GM12878 (cell line): ENCODE measurements around the gene GRAMD1B. TPM values are rescaled to one million over a fixed set of nuclear protein-coding genes. Genes with fewer than 3 reads are reported as not detected.

Experiments
- ATAC-seq: fragments of 200-7000 bp; cut with Tn5 transposase; 3 replicates; pipeline ENCODE4 v1.9.1; 2020; ENCODE audit warnings: mild to moderate bottlenecking, moderate library complexity
- BruUV-seq: library from RNA; stranded (reverse); fragments of 400-500 nt; replicated peaks from 2 replicates; lab custom pipeline; 2021; lab: Mats Ljungman, UMichigan
- CTCF ChIA-PET: fragments of 300-600 bp; sonication (Branson Sonifier 250); formaldehyde crosslinking; extraction: SDS; loops from one replicate; lab custom pipeline; 2021; ENCODE audit warnings: inconsistent platforms; lab: Yijun Ruan, JAX
- POLR2A ChIA-PET: fragments of 350-600 bp; formaldehyde crosslinking; extraction: SDS; loops from one replicate; lab custom pipeline; 2021; ENCODE audit warnings: inconsistent platforms; lab: Charles Lee
- RAD21 ChIA-PET: fragments of 300-600 bp; sonication (Branson Sonifier 250); formaldehyde crosslinking; loops from one replicate; lab custom pipeline; 2023; ENCODE audit warnings: antibody characterized with exemption; ENCODE audit not compliant: unreplicated experiment; lab: Charles Lee
- SMC1A ChIA-PET: fragments of 300-600 bp; sonication (Branson Sonifier 250); formaldehyde crosslinking; loops from one replicate; lab custom pipeline; 2023; ENCODE audit not compliant: unreplicated experiment, uncharacterized antibody; lab: Charles Lee
- DNase-seq: peaks from one replicate; pipeline ENCODE4 v3.0.0-alpha.2; 2011; ENCODE audit warnings: low read depth, low spot score
- FAIRE-seq: peaks from 3 replicates; lab custom pipeline; 2011; peaks lifted over from hg19 to GRCh38; lab: Jason Lieb, UNC
- H2AFZ ChIP-seq: 2 replicates; pipeline ENCODE4 v1.6.0; 2011; ENCODE audit warnings: low read depth, low read length, control low read depth; ENCODE audit not compliant: control insufficient read depth
- H3K27ac ChIP-seq: 2 replicates; pipeline ENCODE4 v1.5.1; 2011; ENCODE audit warnings: control low read depth; ENCODE audit not compliant: control insufficient read depth, insufficient read depth
- H3K27me3 ChIP-seq, 2 experiments: replicated peaks in 1 of 2; 2 replicates each; pipeline versions ENCODE4 v1.6.0 to v1.6.1; 2011; ENCODE audit warnings: low read length in 1 of 2; ENCODE audit not compliant: control insufficient read depth in 2 of 2, insufficient read depth in 2 of 2
- H3K36me3 ChIP-seq, 2 experiments: 2 replicates each; pipeline ENCODE4 v1.5.1; 2011; ENCODE audit warnings: low read length in 1 of 2; ENCODE audit not compliant: control insufficient read depth in 2 of 2, insufficient read depth in 2 of 2
- H3K4me1 ChIP-seq: 2 replicates; pipeline ENCODE4 v1.6.1; 2011; ENCODE audit warnings: mild to moderate bottlenecking, low read length, moderate library complexity, mixed read lengths; ENCODE audit not compliant: control insufficient read depth, insufficient read depth
- H3K4me2 ChIP-seq: 2 replicates; pipeline ENCODE4 v1.6.0; 2011; ENCODE audit warnings: control low read depth; ENCODE audit not compliant: control insufficient read depth, insufficient read depth
- H3K4me3 ChIP-seq: fragments of 200-600 bp; sonication (generic); 2 replicates; pipeline ENCODE4 v1.5.1; 2016
- H3K79me2 ChIP-seq: 2 replicates; pipeline ENCODE4 v1.6.0; 2011; ENCODE audit warnings: low read length; ENCODE audit not compliant: control insufficient read depth, insufficient read depth
- H3K9ac ChIP-seq: 2 replicates; pipeline ENCODE4 v1.8.0; 2011; ENCODE audit warnings: low read length, control low read depth, mixed read lengths; ENCODE audit not compliant: control insufficient read depth, insufficient read depth
- H3K9me3 ChIP-seq: replicated peaks from 3 replicates; pipeline ENCODE4 v1.5.1; 2011; ENCODE audit warnings: mild to moderate bottlenecking, low read length; ENCODE audit not compliant: control insufficient read depth, insufficient read depth
- H4K20me1 ChIP-seq: 2 replicates; pipeline ENCODE4 v1.6.0; 2011; ENCODE audit not compliant: control insufficient read depth, insufficient read depth
- CTCF ChIP-seq, 3 experiments: IDR thresholded peaks in 2 of 3; conservative IDR thresholded peaks in 1 of 3; 2 replicates each; pipeline ENCODE4 v1.5.1; 2011; ENCODE audit warnings: low read depth in 3 of 3, low read length in 3 of 3, mild to moderate bottlenecking in 3 of 3, control low read depth in 2 of 3, moderate library complexity in 2 of 3, inconsistent platforms in 1 of 3, mixed read lengths in 1 of 3; ENCODE audit not compliant: control insufficient read depth in 2 of 3, insufficient read depth in 1 of 3; ENCODE audit errors: extremely low read depth in 1 of 3
- E2F4 ChIP-seq: IDR thresholded peaks from 2 replicates; pipeline ENCODE4 v1.6.1; 2012; ENCODE audit warnings: low read depth, low read length, improper control_type of control experiment
- EGR1 ChIP-seq, 2 experiments: IDR thresholded peaks; 1 replicate in 1 of 2; 2 replicates in 1 of 2; pipeline ENCODE4 v1.6.1; 2011 to 2012; ENCODE audit warnings: low read depth in 2 of 2, low read length in 2 of 2, borderline replicate concordance in 1 of 2, mild to moderate bottlenecking in 1 of 2, moderate library complexity in 1 of 2
- HDAC6 ChIP-seq: fragments of 200-600 bp; sonication (generic); IDR thresholded peaks from one replicate; pipeline ENCODE4 v1.8.0; 2017; ENCODE audit warnings: antibody characterized with exemption; ENCODE audit not compliant: unreplicated experiment
- RAD21 ChIP-seq: IDR thresholded peaks from 2 replicates; pipeline ENCODE4 v1.6.1; 2011; ENCODE audit warnings: mild to moderate bottlenecking, low read depth, low read length, moderate library complexity; ENCODE audit not compliant: insufficient read depth
- RFX5 ChIP-seq: IDR thresholded peaks from 2 replicates; pipeline ENCODE4 v1.6.1; 2011; ENCODE audit warnings: low read depth, low read length, improper control_type of control experiment
- RUNX3 ChIP-seq: IDR thresholded peaks from 2 replicates; pipeline ENCODE4 v1.6.1; 2012; ENCODE audit warnings: low read length, inconsistent platforms
- SMAD1 ChIP-seq: fragments of 450-650 bp; IDR thresholded peaks from 2 replicates; pipeline ENCODE4 v1.6.1; 2018; ENCODE audit warnings: mild to moderate bottlenecking, low read depth; ENCODE audit not compliant: partially characterized antibody
- SREBF1 ChIP-seq: IDR thresholded peaks from 2 replicates; pipeline ENCODE4 v1.6.1; 2012; ENCODE audit warnings: mild to moderate bottlenecking, low read length
- STAT3 ChIP-seq: IDR thresholded peaks from 2 replicates; pipeline ENCODE4 v1.6.1; 2011; ENCODE audit warnings: low read depth, low read length, improper control_type of control experiment
- TBL1XR1 ChIP-seq: IDR thresholded peaks from 2 replicates; pipeline ENCODE4 v1.6.1; 2012; ENCODE audit warnings: low read depth, low read length, improper control_type of control experiment
- TCF12 ChIP-seq: IDR thresholded peaks from 2 replicates; pipeline ENCODE4 v1.6.1; 2011; ENCODE audit warnings: low read depth, mild to moderate bottlenecking, low read length
- ZNF217 ChIP-seq: fragments of 450-650 bp; IDR thresholded peaks from 2 replicates; pipeline ENCODE4 v1.6.1; 2017; ENCODE audit warnings: antibody characterized with exemption, mild to moderate bottlenecking
- ZNF24 ChIP-seq: fragments of 450-650 bp; IDR thresholded peaks from 2 replicates; pipeline ENCODE4 v1.6.1; 2017; ENCODE audit warnings: antibody characterized with exemption, mild to moderate bottlenecking
- WGBS: methylation state at CpG from one replicate; pipeline ENCODE4 v1.1.6; 2016; ENCODE audit warnings: low lambda C conversion rate; ENCODE audit not compliant: insufficient replicate concordance, insufficient coverage; ENCODE audit errors: missing lambda C conversion rate; 5-methylcytosine and 5-hydroxymethylcytosine counted together
- in situ Hi-C: fragments of 300-500 bp; cut with MboI; formaldehyde crosslinking; loops from 9 replicates; pipeline ENCODE4 v1.14.3; 2018; ENCODE audit warnings: mixed read lengths
- intact Hi-C: fragments of 100-400 bp; cut with micrococcal nuclease; formaldehyde crosslinking; loops from one replicate; pipeline ENCODE4 v1.14.2; 2022; ENCODE audit not compliant: unreplicated experiment
- polyA plus RNA-seq, 11 experiments: library from polyadenylated mRNA; depleted of rRNA in 4 of 11; unstranded in 6 of 11; stranded (reverse) in 5 of 11; fragments of >200 nt; fragmentation: Nextera tagmentation in 4 of 11; fragmentation: Illumina TruSeq in 1 of 11; extraction: Ambion mirVana in 4 of 11; extraction: Trizol in 1 of 11; gene quantifications; 1 replicate in 1 of 11; 2 replicates in 10 of 11; pipeline versions ENCODE4 v1.2.1 to v1.2.3, GENCODE V29; 2011 to 2016; ENCODE audit warnings: inconsistent platforms in 2 of 11, missing spikeins in 2 of 11, low read depth in 1 of 11
- total RNA-seq, 4 experiments: library from RNA; depleted of rRNA in 3 of 4; stranded (reverse); fragments of >200 nt in 3 of 4; fragmentation: Illumina TruSeq in 1 of 4; extraction: Trizol in 1 of 4; gene quantifications; 2 replicates each; pipeline versions ENCODE4 v1.2.1 to v1.2.3, GENCODE V29; 2013 to 2021
- TF ChIP-seq, protein P1 (sequence below): fragments of 450-650 bp; IDR thresholded peaks from 2 replicates; pipeline ENCODE4 v1.6.1; 2016; ENCODE audit warnings: mild to moderate bottlenecking
- TF ChIP-seq, protein P2 (sequence below): fragments of 450-650 bp; IDR thresholded peaks from 2 replicates; pipeline ENCODE4 v1.6.1; 2017; ENCODE audit warnings: antibody characterized with exemption, mild to moderate bottlenecking, moderate library complexity

Gene GRAMD1B
- total and polyA plus RNA-seq, 10 of the 15 experiments (the other 5 are each of a cell fraction or from before 2014, with no cell fraction given), result 1.9 to 49.1 (median 26.9) TPM

GRCh38 chr11:123431619-123432018 is 1.6 kb downstream of the GRAMD1B start (continued):
- TF ChIP-seq RUNX3 (no peak), TBL1XR1 (no peak), RFX5 (no peak), HDAC6 (no peak), ZNF217 (no peak), RAD21 (no peak), STAT3 (no peak)
- TF ChIP-seq, protein P1, sequence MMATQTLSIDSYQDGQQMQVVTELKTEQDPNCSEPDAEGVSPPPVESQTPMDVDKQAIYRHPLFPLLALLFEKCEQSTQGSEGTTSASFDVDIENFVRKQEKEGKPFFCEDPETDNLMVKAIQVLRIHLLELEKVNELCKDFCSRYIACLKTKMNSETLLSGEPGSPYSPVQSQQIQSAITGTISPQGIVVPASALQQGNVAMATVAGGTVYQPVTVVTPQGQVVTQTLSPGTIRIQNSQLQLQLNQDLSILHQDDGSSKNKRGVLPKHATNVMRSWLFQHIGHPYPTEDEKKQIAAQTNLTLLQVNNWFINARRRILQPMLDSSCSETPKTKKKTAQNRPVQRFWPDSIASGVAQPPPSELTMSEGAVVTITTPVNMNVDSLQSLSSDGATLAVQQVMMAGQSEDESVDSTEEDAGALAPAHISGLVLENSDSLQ, result no peak

DNA sequence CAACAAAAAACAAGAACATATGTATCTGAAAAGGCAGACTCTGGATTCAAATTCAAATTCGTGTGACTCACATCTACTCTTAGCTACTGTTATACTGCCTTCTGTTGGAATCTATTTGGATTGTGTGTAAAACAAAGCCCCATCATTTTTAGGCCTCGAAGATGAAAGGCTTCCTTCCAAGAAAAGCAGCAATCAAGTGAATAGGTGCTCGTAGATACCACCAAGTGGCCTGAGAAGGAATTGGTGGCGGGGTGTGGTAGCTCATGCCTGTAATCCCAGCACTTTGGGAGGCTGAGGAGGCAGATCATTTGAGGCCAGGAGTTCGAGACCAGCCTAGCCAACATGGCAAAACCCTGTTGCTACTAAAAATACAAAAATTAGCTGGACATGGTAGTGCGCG is 4.2 kb downstream of the GRAMD1B start:
- FAIRE-seq (peak; percentile 35), ATAC-seq (no peak), DNase-seq (no peak)
- Histone ChIP-seq H2AFZ (no peak overlapping the region), H3K4me2 (no peak overlapping the region), H3K27ac (no peak overlapping the region), H3K4me3 (no peak overlapping the region), H3K9me3 (no peaks in the 10 kb centered on the region), H3K27me3 (no peaks in the 10 kb centered on the region), H3K79me2 (peaks cover 3% of the 10 kb centered on the region), H3K36me3 (no peaks in the 10 kb centered on the region), H3K9ac (no peak overlapping the region), H4K20me1 (no peaks in the 10 kb centered on the region), H3K4me1 (peaks cover 18% of the 10 kb centered on the region)
- POLR2A ChIA-PET, result interaction anchor here (0.6 to 1.0 kb wide), 4 partner anchors 19 to 208 kb away, joined by 3 to 9 read pairs (median 4); no protein-coding TSS in a partner anchor
- intact Hi-C loops (no loop called here), in situ Hi-C loops (no loop called here)
- RAD21 ChIA-PET, result interaction anchor here (0.8 to 5.9 kb wide), 10 partner anchors 17 to 187 kb away, joined by 3 to 64 read pairs (median 4); no protein-coding TSS in a partner anchor
- CTCF ChIA-PET, result interaction anchor here (0.8 to 10.6 kb wide), 14 partner anchors 17 to 133 kb away, joined by 3 to 137 read pairs (median 4); no protein-coding TSS in a partner anchor
- WGBS, result 37% methylated on average over 7 of the region's 7 CpGs
- SMC1A ChIA-PET, result interaction anchor here (0.6 to 5.2 kb wide), 11 partner anchors 10 to 281 kb away, joined by 3 to 69 read pairs (median 4); no protein-coding TSS in a partner anchor
- no TSS peak for BruUV-seq
- TF ChIP-seq E2F4 (no peak), CTCF (IDR thresholded peaks at IDR 0.05 in 2 of 3, conservative IDR thresholded peaks at IDR 0.05 in 1 of 3; ENCODE audit: control insufficient read depth in 2 of 3, extremely low read depth in 1 of 3, insufficient read depth in 1 of 3, low read depth in 3 of 3, low read length in 3 of 3) (peak; percentile 27 to 59 (median 50); a peak in 4 of 6 replicates), ZNF24 (no peak), SREBF1 (no peak), TCF12 (no peak), EGR1 (IDR thresholded peaks at IDR 0.05; ENCODE audit: borderline replicate concordance in 1 of 2, low read depth in 2 of 2, low read length in 2 of 2) (no peak), RFX5 (no peak), SMAD1 (no peak)
- TF ChIP-seq, protein P2, sequence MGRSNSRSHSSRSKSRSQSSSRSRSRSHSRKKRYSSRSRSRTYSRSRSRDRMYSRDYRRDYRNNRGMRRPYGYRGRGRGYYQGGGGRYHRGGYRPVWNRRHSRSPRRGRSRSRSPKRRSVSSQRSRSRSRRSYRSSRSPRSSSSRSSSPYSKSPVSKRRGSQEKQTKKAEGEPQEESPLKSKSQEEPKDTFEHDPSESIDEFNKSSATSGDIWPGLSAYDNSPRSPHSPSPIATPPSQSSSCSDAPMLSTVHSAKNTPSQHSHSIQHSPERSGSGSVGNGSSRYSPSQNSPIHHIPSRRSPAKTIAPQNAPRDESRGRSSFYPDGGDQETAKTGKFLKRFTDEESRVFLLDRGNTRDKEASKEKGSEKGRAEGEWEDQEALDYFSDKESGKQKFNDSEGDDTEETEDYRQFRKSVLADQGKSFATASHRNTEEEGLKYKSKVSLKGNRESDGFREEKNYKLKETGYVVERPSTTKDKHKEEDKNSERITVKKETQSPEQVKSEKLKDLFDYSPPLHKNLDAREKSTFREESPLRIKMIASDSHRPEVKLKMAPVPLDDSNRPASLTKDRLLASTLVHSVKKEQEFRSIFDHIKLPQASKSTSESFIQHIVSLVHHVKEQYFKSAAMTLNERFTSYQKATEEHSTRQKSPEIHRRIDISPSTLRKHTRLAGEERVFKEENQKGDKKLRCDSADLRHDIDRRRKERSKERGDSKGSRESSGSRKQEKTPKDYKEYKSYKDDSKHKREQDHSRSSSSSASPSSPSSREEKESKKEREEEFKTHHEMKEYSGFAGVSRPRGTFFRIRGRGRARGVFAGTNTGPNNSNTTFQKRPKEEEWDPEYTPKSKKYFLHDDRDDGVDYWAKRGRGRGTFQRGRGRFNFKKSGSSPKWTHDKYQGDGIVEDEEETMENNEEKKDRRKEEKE, result no peak
